Osteoblast (primary cell): ENCODE data around the gene PRR5L. TPM values are rescaled to one million over a fixed set of nuclear protein-coding genes. Genes with fewer than 3 reads are reported as not detected.

Source experiments
- DNase-seq: peaks from one replicate; pipeline ENCODE4 v3.0.0; 2011; ENCODE audit warnings: low spot score, mixed read lengths; ENCODE audit not compliant: insufficient read length; ENCODE audit errors: missing footprints
- H2AFZ ChIP-seq: 2 replicates; pipeline ENCODE4 v1.6.0; 2011; ENCODE audit warnings: mild to moderate bottlenecking, low read length
- H3K27ac ChIP-seq: 2 replicates; pipeline ENCODE4 v1.5.1; 2011; ENCODE audit warnings: mild to moderate bottlenecking, low read depth, low read length, moderate library complexity
- H3K27me3 ChIP-seq: 2 replicates; pipeline ENCODE4 v1.6.0; 2012; ENCODE audit warnings: mild to moderate bottlenecking, control low read depth, inconsistent platforms, low read length, moderate library complexity; ENCODE audit not compliant: insufficient read depth
- H3K36me3 ChIP-seq: 2 replicates; pipeline ENCODE4 v1.5.1; 2011; ENCODE audit warnings: mild to moderate bottlenecking, low read length, control low read depth, moderate library complexity; ENCODE audit not compliant: insufficient read depth
- H3K4me1 ChIP-seq: 2 replicates; pipeline ENCODE4 v1.5.1; 2011; ENCODE audit warnings: mild to moderate bottlenecking, low read length, control low read depth, moderate library complexity; ENCODE audit not compliant: insufficient read depth
- H3K4me2 ChIP-seq: 2 replicates; pipeline ENCODE4 v1.6.0; 2011; ENCODE audit warnings: mild to moderate bottlenecking, low read length; ENCODE audit not compliant: insufficient read depth
- H3K4me3 ChIP-seq: fragments of 200-600 bp; sonication (generic); 3 replicates; pipeline ENCODE4 v1.5.1; 2012; ENCODE audit warnings: mild to moderate bottlenecking, low read length, inconsistent platforms; ENCODE audit not compliant: insufficient read depth
- H3K79me2 ChIP-seq: 2 replicates; pipeline ENCODE4 v1.6.0; 2012; ENCODE audit warnings: mild to moderate bottlenecking, low read length, control low read depth, inconsistent platforms; ENCODE audit not compliant: insufficient read depth
- H3K9me3 ChIP-seq: 2 replicates; pipeline ENCODE4 v1.5.1; 2011; ENCODE audit warnings: low read depth, low read length, control low read depth
- H4K20me1 ChIP-seq: 2 replicates; pipeline ENCODE4 v1.6.0; 2012; ENCODE audit warnings: mild to moderate bottlenecking, low read length, control low read depth; ENCODE audit not compliant: insufficient read depth
- total RNA-seq: library from RNA; depleted of rRNA; stranded (reverse); fragments of >200 nt; gene quantifications from 2 replicates; pipeline ENCODE4 v1.2.3, GENCODE V29; 2012
- TF ChIP-seq, protein P1 (sequence below): IDR thresholded peaks from 2 replicates; pipeline ENCODE4 v1.5.1; 2011; ENCODE audit warnings: mild to moderate bottlenecking, low read depth, low read length, moderate library complexity; ENCODE audit errors: extremely low read depth

Gene PRR5L
- total RNA-seq, 1 donor: 9.8 TPM

- no peak overlapping the region for H3K4me2 ChIP-seq
- H2AFZ ChIP-seq: no peak overlapping the region
- peaks cover 22% of the 10 kb centered on the region for H3K27me3 ChIP-seq
- no peak overlapping the region for H3K4me3 ChIP-seq
- H3K27ac ChIP-seq: no peak overlapping the region
- H3K4me1 ChIP-seq: no peaks in the 10 kb centered on the region
- H3K9me3 ChIP-seq: no peaks in the 10 kb centered on the region
- TF ChIP-seq, protein P1, sequence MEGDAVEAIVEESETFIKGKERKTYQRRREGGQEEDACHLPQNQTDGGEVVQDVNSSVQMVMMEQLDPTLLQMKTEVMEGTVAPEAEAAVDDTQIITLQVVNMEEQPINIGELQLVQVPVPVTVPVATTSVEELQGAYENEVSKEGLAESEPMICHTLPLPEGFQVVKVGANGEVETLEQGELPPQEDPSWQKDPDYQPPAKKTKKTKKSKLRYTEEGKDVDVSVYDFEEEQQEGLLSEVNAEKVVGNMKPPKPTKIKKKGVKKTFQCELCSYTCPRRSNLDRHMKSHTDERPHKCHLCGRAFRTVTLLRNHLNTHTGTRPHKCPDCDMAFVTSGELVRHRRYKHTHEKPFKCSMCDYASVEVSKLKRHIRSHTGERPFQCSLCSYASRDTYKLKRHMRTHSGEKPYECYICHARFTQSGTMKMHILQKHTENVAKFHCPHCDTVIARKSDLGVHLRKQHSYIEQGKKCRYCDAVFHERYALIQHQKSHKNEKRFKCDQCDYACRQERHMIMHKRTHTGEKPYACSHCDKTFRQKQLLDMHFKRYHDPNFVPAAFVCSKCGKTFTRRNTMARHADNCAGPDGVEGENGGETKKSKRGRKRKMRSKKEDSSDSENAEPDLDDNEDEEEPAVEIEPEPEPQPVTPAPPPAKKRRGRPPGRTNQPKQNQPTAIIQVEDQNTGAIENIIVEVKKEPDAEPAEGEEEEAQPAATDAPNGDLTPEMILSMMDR: peak; percentile 87
- no peaks in the 10 kb centered on the region for H4K20me1 ChIP-seq
- peak; percentile 92 for DNase-seq
- no peaks in the 10 kb centered on the region for H3K36me3 ChIP-seq
- no peaks in the 10 kb centered on the region for H3K79me2 ChIP-seq
Observed at GRCh38 chr11:36265793-36266628, 30.1 kb upstream of the PRR5L start.

DNA sequence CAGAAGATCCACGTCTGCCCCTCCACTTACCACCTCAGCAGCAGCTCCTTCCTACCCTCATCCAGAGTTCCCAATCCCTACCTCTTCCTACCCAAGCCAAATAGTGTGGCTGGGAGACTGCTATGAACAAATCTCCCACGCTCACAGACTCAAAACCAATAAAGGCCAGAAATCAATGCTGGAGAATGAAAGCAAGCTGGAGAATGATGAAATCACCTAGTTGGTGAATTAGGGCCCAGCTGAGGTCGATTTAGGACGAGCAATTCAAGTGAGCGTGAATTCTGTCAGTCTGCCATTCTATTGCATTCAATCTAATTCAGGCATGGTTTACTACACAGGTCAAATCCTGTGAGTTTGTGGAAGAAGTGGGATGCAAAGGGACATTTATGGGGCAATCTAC is 29.3 kb upstream of the PRR5L start:
- no peaks in the 10 kb centered on the region for H3K9me3 ChIP-seq
- no peak overlapping the region for H2AFZ ChIP-seq
- H3K79me2 ChIP-seq: no peaks in the 10 kb centered on the region
- TF ChIP-seq, protein P1: no peak
- H3K4me3 ChIP-seq: no peak overlapping the region
- H3K4me2 ChIP-seq: no peak overlapping the region
- no peaks in the 10 kb centered on the region for H3K4me1 ChIP-seq
- no peak overlapping the region for H3K27ac ChIP-seq
- no peaks in the 10 kb centered on the region for H4K20me1 ChIP-seq
- H3K27me3 ChIP-seq: peaks cover 20% of the 10 kb centered on the region
- H3K36me3 ChIP-seq: no peaks in the 10 kb centered on the region
- DNase-seq: peak; percentile 37

DNA sequence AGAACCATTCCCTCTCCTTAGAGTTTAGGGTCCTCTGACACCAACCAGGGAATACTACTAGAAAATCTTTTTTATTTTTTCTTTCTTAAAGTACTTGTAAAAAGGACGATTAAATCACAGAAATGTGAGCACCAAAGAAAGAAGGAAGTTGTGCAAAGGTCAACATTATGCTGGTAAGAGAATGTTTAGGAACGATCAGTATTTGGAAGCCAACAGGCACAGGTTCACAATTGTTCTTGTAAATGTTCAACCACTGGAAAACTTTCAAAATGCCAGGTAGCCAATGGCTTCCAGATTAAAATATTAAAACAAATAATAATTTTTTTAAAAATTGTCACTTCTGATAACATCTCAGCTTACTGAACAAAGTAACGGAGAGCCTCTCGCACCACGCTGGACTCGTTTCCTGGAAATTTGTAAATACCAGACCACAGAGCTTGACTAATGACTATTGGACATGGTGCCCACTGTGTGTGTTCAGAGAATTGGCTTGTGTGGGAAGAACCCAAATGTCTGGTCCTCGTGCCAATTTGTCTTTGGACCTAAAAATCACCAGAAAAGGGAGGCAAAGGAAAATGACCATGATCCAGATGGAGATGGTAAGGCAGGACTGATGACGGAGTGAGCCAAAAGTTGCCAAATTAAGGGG is 27.6 kb upstream of the PRR5L start:
- DNase-seq: peak; percentile 18
- H3K79me2 ChIP-seq: no peaks in the 10 kb centered on the region
- H3K27me3 ChIP-seq: peaks cover 9% of the 10 kb centered on the region
- H3K4me3 ChIP-seq: no peak overlapping the region
- H3K27ac ChIP-seq: no peak overlapping the region
- H4K20me1 ChIP-seq: no peaks in the 10 kb centered on the region
- no peaks in the 10 kb centered on the region for H3K4me1 ChIP-seq
- H3K36me3 ChIP-seq: peaks cover 14% of the 10 kb centered on the region
- H2AFZ ChIP-seq: no peak overlapping the region
- H3K4me2 ChIP-seq: no peak overlapping the region
- TF ChIP-seq, protein P1: no peak
- no peaks in the 10 kb centered on the region for H3K9me3 ChIP-seq

- DNase-seq: peak; percentile 58
- no peaks in the 10 kb centered on the region for H3K79me2 ChIP-seq
- no peaks in the 10 kb centered on the region for H4K20me1 ChIP-seq
- peaks cover 14% of the 10 kb centered on the region for H3K36me3 ChIP-seq
- H3K27ac ChIP-seq: no peak overlapping the region
- no peaks in the 10 kb centered on the region for H3K4me1 ChIP-seq
- no peak overlapping the region for H2AFZ ChIP-seq
- no peak overlapping the region for H3K4me2 ChIP-seq
- TF ChIP-seq, protein P1: no peak
- H3K4me3 ChIP-seq: no peak overlapping the region
- H3K27me3 ChIP-seq: no peaks in the 10 kb centered on the region
- no peaks in the 10 kb centered on the region for H3K9me3 ChIP-seq
Observed at GRCh38 chr11:36270701-36271100, 25.4 kb upstream of the PRR5L start.
